Panc1 (cell line): ENCODE measurements around the gene SCN8A.
"Not testable (repeated sequence)": the region's sequence is repeated elsewhere in the genome, so short reads cannot be mapped to it uniquely, and the experiment has no call there.

Experiments
- CTCF ChIP-seq: fragments of 450-650 bp; IDR thresholded peaks from 2 replicates; pipeline ENCODE4 v1.5.1; 2017; ENCODE audit warnings: mild to moderate bottlenecking
- SIN3A ChIP-seq: IDR thresholded peaks from 2 replicates; pipeline ENCODE4 v1.6.1; 2012; ENCODE audit warnings: low read depth, mild to moderate bottlenecking, low read length, moderate library complexity, borderline replicate concordance; ENCODE audit not compliant: insufficient read depth
- TCF7L2 ChIP-seq: IDR thresholded peaks from 2 replicates; pipeline ENCODE4 v1.6.1; 2011; ENCODE audit warnings: mild to moderate bottlenecking, low read depth, low read length, inconsistent platforms

GRCh38 chr12:51605896-51606295 lies 14.9 kb downstream of the SCN8A start:
- TF ChIP-seq CTCF, SIN3A, TCF7L2: not testable (repeated sequence)
